GM21367 (cell line): Measurements from ENCODE around the gene ANXA5.

Experiments
- ATAC-seq: cut with Tn5 transposase; IDR thresholded peaks from one replicate; pipeline ENCODE4 v1.9.1; 2021; ENCODE audit not compliant: unreplicated experiment

Gene ANXA5

GRCh38 chr4:121650741-121651140 is 46.0 kb downstream of the ANXA5 start:
- no peak for ATAC-seq

- no peak for ATAC-seq
These were observed 48.3 kb downstream of the ANXA5 start for GRCh38 chr4:121648516-121648915.

GRCh38 chr4:121642876-121643585 is 53.7 kb downstream of the ANXA5 start:
- no peak for ATAC-seq

GRCh38 chr4:121642292-121642691 is 54.5 kb downstream of the ANXA5 start:
- no peak for ATAC-seq

GRCh38 chr4:121633653-121634052 is 63.1 kb downstream of the ANXA5 start:
- ATAC-seq, result no peak

- ATAC-seq, result no peak
These were observed 64.1 kb downstream of the ANXA5 start for GRCh38 chr4:121632636-121633035.
